CD4-positive, alpha-beta T cell (primary cell): ENCODE data around the gene ASTN2. TPM values are rescaled to one million over a fixed set of nuclear protein-coding genes. Genes with fewer than 3 reads are reported as not detected.

Source experiments
- ATAC-seq: fragments of 200-7000 bp; cut with Tn5 transposase; one replicate; pipeline ENCODE4 v1.10.0; 2022; ENCODE audit warnings: mild to moderate bottlenecking; ENCODE audit not compliant: poor library complexity
- CTCF ChIA-PET: fragments of 350-600 bp; sonication (Branson Sonifier 250); formaldehyde crosslinking; loops from one replicate; lab custom pipeline; 2021; ENCODE audit warnings: antibody characterized with exemption, inconsistent platforms; lab: Charles Lee
- POLR2A ChIA-PET: fragments of 350-600 bp; sonication (Branson Sonifier 250); formaldehyde crosslinking; loops from one replicate; lab custom pipeline; 2021; ENCODE audit warnings: antibody characterized with exemption, inconsistent platforms; lab: Charles Lee
- DNase-seq, 14 experiments: peaks; one replicate each; pipeline ENCODE4 v3.0.0-alpha.2; 2013 to 2020; ENCODE audit warnings: mixed read lengths in 2 of 14
- H3K27ac ChIP-seq, 2 donors: one replicate each; pipeline versions ENCODE4 v1.5.1 to v1.7.0; 2013; ENCODE audit warnings: low read length in 2 of 2, low read depth in 1 of 2, mild to moderate bottlenecking in 1 of 2
- H3K27me3 ChIP-seq, 2 experiments: 1 replicate in 1 of 2; 2 replicates in 1 of 2; pipeline versions ENCODE4 v1.6.1 to v1.7.0; 2013; ENCODE audit warnings: low read length in 2 of 2, control low read depth in 1 of 2, mild to moderate bottlenecking in 1 of 2, moderate library complexity in 1 of 2; ENCODE audit not compliant: insufficient read depth in 2 of 2, control insufficient read depth in 1 of 2
- H3K36me3 ChIP-seq: one replicate; pipeline ENCODE4 v1.6.1; 2013; ENCODE audit warnings: low read length, control low read depth; ENCODE audit not compliant: insufficient read depth
- H3K4me1 ChIP-seq: one replicate; pipeline ENCODE4 v1.6.1; 2013; ENCODE audit warnings: low read length, control low read depth; ENCODE audit not compliant: insufficient read depth
- H3K4me3 ChIP-seq: one replicate; pipeline ENCODE4 v1.5.1; 2013; ENCODE audit warnings: mild to moderate bottlenecking, low read length, moderate library complexity
- H3K9me3 ChIP-seq, 2 experiments: 1 replicate in 1 of 2; 2 replicates in 1 of 2; pipeline versions ENCODE4 v1.6.1 to v1.7.0; 2013; ENCODE audit warnings: low read length in 2 of 2, mild to moderate bottlenecking in 2 of 2, control low read depth in 1 of 2, moderate library complexity in 1 of 2; ENCODE audit not compliant: control insufficient read depth in 1 of 2, insufficient read depth in 1 of 2
- H3K27ac Mint-ChIP-seq: one replicate; pipeline ENCODE4 v1.8.0; 2020; ENCODE audit warnings: mixed read lengths
- H3K27me3 Mint-ChIP-seq: one replicate; pipeline ENCODE4 v1.8.0; 2021; ENCODE audit warnings: mixed read lengths
- H3K36me3 Mint-ChIP-seq: one replicate; pipeline ENCODE4 v1.8.0; 2021; ENCODE audit warnings: low read depth, mixed read lengths
- H3K4me1 Mint-ChIP-seq: one replicate; pipeline ENCODE4 v1.8.0; 2021; ENCODE audit warnings: low read depth, mixed read lengths
- H3K4me3 Mint-ChIP-seq: one replicate; pipeline ENCODE4 v1.8.0; 2020; ENCODE audit warnings: mild to moderate bottlenecking, mixed read lengths
- H3K9me3 Mint-ChIP-seq: one replicate; pipeline ENCODE4 v1.8.0; 2020; ENCODE audit warnings: mixed read lengths
- intact Hi-C, 2 experiments: fragments of 100-400 bp; cut with DNase I in 1 of 2; cut with micrococcal nuclease in 1 of 2; formaldehyde crosslinking; loops; one replicate each; pipeline versions ENCODE4 v1.15.1 to v1.9.0; 2023 to 2025; cut with DNase I, micrococcal nuclease
- total RNA-seq, 174 experiments: library from RNA in 2 of 174; stranded (reverse) in 2 of 174; gene quantifications; one replicate each; pipeline ENCODE4 v1.2.3 and lab custom pipeline; 2021 to 2026
- TF ChIP-seq, protein P1 (sequence below): fragments of 200-600 bp; IDR thresholded peaks from one replicate; pipeline ENCODE4 v1.8.0; 2022; ENCODE audit warnings: antibody characterized with exemption, mild to moderate bottlenecking

ASTN2 gene
- total RNA-seq, 2 experiments from 2014 or later: 2.3 to 2.4 TPM

DNA sequence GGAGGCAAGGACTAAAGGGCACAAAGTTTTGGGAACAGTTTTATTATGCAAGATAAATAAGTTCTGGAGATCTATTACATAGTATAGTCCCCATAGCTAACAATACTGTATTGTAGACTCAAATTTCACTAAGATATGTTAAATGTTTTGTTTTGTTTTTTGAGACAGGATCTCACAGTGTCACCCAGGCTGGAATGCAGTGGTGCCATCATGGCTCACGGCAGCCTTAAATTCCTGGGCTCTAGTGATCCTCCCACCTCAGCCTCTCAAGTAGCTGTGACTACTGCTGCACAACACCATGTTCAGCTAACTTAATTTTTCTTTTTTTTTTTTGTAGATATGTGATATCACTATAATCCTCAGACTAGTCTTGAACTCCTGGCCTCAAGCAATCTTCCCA is 618.2 kb downstream of the ASTN2 start:
- Histone ChIP-seq H3K4me1 (no peaks in the 10 kb centered on the region), H3K36me3 (no peaks in the 10 kb centered on the region), H3K9me3 (no peaks in the 10 kb centered on the region), H3K4me3 (no peak overlapping the region), H3K27ac (no peak overlapping the region), H3K27me3 (peaks cover 0 to 2% of the 10 kb centered on the region in 2 experiments)
- intact Hi-C loops: no loop called here
- Mint-ChIP-seq H3K9me3 (no peaks in the 10 kb centered on the region), H3K36me3 (no peaks in the 10 kb centered on the region), H3K27ac (no peak overlapping the region), H3K27me3 (no peaks in the 10 kb centered on the region), H3K4me3 (no peak overlapping the region), H3K4me1 (no peaks in the 10 kb centered on the region)
- ATAC-seq (no peak), DNase-seq (no peak)
- ChIA-PET CTCF (no interaction called here), POLR2A (no interaction called here)
- TF ChIP-seq, protein P1, sequence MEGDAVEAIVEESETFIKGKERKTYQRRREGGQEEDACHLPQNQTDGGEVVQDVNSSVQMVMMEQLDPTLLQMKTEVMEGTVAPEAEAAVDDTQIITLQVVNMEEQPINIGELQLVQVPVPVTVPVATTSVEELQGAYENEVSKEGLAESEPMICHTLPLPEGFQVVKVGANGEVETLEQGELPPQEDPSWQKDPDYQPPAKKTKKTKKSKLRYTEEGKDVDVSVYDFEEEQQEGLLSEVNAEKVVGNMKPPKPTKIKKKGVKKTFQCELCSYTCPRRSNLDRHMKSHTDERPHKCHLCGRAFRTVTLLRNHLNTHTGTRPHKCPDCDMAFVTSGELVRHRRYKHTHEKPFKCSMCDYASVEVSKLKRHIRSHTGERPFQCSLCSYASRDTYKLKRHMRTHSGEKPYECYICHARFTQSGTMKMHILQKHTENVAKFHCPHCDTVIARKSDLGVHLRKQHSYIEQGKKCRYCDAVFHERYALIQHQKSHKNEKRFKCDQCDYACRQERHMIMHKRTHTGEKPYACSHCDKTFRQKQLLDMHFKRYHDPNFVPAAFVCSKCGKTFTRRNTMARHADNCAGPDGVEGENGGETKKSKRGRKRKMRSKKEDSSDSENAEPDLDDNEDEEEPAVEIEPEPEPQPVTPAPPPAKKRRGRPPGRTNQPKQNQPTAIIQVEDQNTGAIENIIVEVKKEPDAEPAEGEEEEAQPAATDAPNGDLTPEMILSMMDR: no peak

DNA sequence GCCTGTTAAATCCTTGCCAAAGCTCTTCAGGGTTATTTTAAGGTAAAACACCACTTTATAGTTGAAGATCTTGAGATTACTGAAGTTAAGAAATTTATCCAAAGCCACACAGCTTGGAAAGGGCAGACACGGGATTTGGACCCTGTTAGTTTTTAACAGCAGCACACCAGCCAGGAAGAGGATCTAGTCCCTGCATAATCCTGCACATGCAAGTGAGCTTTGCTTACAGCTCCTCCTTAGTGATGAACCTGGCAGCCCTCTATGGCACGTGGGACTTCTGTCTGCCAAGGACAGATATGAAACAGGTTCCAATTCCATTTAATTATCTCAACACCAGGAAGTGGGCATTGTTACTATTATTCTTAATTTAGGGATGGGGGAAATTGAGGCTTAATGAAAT is 619.0 kb downstream of the ASTN2 start:
- H3K27ac ChIP-seq: no peak overlapping the region
- H3K9me3 ChIP-seq: no peaks in the 10 kb centered on the region
- no peaks in the 10 kb centered on the region for H3K4me1 ChIP-seq
- H3K36me3 Mint-ChIP-seq: no peaks in the 10 kb centered on the region
- CTCF ChIA-PET: no interaction called here
- H3K9me3 Mint-ChIP-seq: no peaks in the 10 kb centered on the region
- ATAC-seq (no peak), DNase-seq (no peak)
- POLR2A ChIA-PET: no interaction called here
- no peaks in the 10 kb centered on the region for H3K36me3 ChIP-seq
- H3K27me3 ChIP-seq: peaks cover 0 to 2% of the 10 kb centered on the region in 2 experiments
- no peaks in the 10 kb centered on the region for H3K4me1 Mint-ChIP-seq
- H3K27ac Mint-ChIP-seq: no peak overlapping the region
- intact Hi-C loops: no loop called here
- no peak overlapping the region for H3K4me3 Mint-ChIP-seq
- TF ChIP-seq, protein P1: no peak
- no peak overlapping the region for H3K4me3 ChIP-seq
- no peaks in the 10 kb centered on the region for H3K27me3 Mint-ChIP-seq

DNA sequence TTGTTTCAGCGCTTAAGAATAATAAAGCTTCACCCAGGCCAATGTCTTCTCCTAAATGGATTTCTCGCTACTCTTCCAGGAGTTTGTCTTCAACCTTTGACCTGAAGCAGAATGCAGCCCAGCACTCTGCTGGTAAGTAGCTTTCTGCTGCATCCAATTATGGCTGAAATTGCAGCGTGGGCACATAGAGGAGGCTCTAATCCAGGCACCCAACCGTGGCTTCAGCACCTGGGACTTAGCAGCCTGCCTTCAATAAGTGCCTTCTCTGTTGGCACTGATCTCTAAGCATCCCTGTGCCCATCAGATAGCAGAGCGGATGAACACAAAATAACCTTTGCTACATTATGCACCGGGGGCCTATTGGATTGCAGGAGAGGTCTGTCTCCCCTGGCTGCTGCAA is 622.6 kb downstream of the ASTN2 start:
- intact Hi-C loops: no loop called here
- no peak for ATAC-seq
- POLR2A ChIA-PET: no interaction called here
- Mint-ChIP-seq H3K9me3 (no peaks in the 10 kb centered on the region), H3K4me1 (no peaks in the 10 kb centered on the region), H3K4me3 (no peak overlapping the region), H3K27me3 (no peaks in the 10 kb centered on the region), H3K27ac (no peak overlapping the region), H3K36me3 (no peaks in the 10 kb centered on the region)
- CTCF ChIA-PET: no interaction called here
- H3K9me3 ChIP-seq: no peaks in the 10 kb centered on the region
- no peak for DNase-seq
- no peak overlapping the region for H3K4me3 ChIP-seq
- H3K27me3 ChIP-seq: peaks cover under 1 to 2% of the 10 kb centered on the region in 2 experiments
- H3K4me1 ChIP-seq: no peaks in the 10 kb centered on the region
- TF ChIP-seq, protein P1: no peak
- H3K27ac ChIP-seq: no peak overlapping the region
- H3K36me3 ChIP-seq: no peaks in the 10 kb centered on the region
